ENCODE results near the gene PGPEP1. TPM values are rescaled to one million over a fixed set of nuclear protein-coding genes. Genes with fewer than 3 reads are reported as not detected.
A peak's percentile ranks its signal among the peaks of the same experiment; 100 is the strongest.

Gene PGPEP1
- total and polyA plus RNA-seq, 10 of the 15 experiments (the other 5 are each of a cell fraction or from before 2014, with no cell fraction given): 13.8 to 39.4 (median 17.0) TPM

GRCh38 chr19:18401580-18402112 is 61.2 kb downstream of the PGPEP1 start (continued):
- TF ChIP-seq ZBTB11 (CRISPR knock-in tag; IDR thresholded peaks at IDR 0.05) (no peak), ZNF207 (IDR thresholded peaks at IDR 0.05; ENCODE audit: borderline replicate concordance) (peak; percentile 60; the same call in 1 of the 2 replicates), PBX3 (IDR thresholded peaks at IDR 0.05; ENCODE audit: insufficient replicate concordance, low read depth, low read length) (no peak), ZNF24 (IDR thresholded peaks at IDR 0.05) (no peak), SKIL (IDR thresholded peaks at IDR 0.05; ENCODE audit: low read depth, poor library complexity, severe bottlenecking) (peak; percentile 28), EGR1 (IDR thresholded peaks at IDR 0.05; ENCODE audit: borderline replicate concordance in 1 of 2, low read depth in 2 of 2, low read length in 2 of 2) (no peak), IKZF1 (conservative IDR thresholded peaks at IDR 0.05) (peak; percentile 75), MEF2A (IDR thresholded peaks at IDR 0.05; ENCODE audit: insufficient read depth, low read depth, low read length) (no peak), NR2C1 (IDR thresholded peaks at IDR 0.05) (no peak), TAF1 (IDR thresholded peaks at IDR 0.05; ENCODE audit: borderline replicate concordance, low read depth, low read length) (peak; percentile 48; the same call in 1 of the 2 replicates), SMC3 (IDR thresholded peaks at IDR 0.05; ENCODE audit: borderline replicate concordance, low read length) (peak; percentile 34; the same call in 1 of the 2 replicates), TCF12 (IDR thresholded peaks at IDR 0.05; ENCODE audit: low read depth, low read length) (peak; percentile 53; the same call in 1 of the 2 replicates), NFXL1 (IDR thresholded peaks at IDR 0.05; ENCODE audit: borderline replicate concordance) (no peak), CHD4 (IDR thresholded peaks at IDR 0.05) (no peak), CEBPB (IDR thresholded peaks at IDR 0.05; ENCODE audit: borderline replicate concordance in 1 of 2, low read depth in 2 of 2, low read length in 2 of 2) (no peak), EZH2 (IDR thresholded peaks at IDR 0.05; ENCODE audit: borderline replicate concordance, control insufficient read depth, low read depth, low read length) (no peak), RELB (IDR thresholded peaks at IDR 0.05; ENCODE audit: low read depth) (peak; percentile 63; the same call in 1 of the 2 replicates), SUZ12 (IDR thresholded peaks at IDR 0.05; ENCODE audit: unreplicated experiment) (no peak)
